Testis (tissue), 2 donors: Measurements from ENCODE around the gene TTLL10.

Experiments used
- CTCF ChIP-seq, 3 experiments: fragments of 450-650 bp in 2 of 3; fragments of 200-600 bp in 1 of 3; sonication (generic) in 1 of 3; IDR thresholded peaks; one replicate each; pipeline ENCODE4 v1.5.1; 2016 to 2019; ENCODE audit warnings: antibody characterized with exemption in 3 of 3, mild to moderate bottlenecking in 2 of 3, moderate library complexity in 1 of 3
- POLR2A ChIP-seq: fragments of 450-650 bp; IDR thresholded peaks from one replicate; pipeline ENCODE4 v1.6.1; 2017; ENCODE audit warnings: antibody characterized with exemption, mild to moderate bottlenecking, moderate library complexity

DNA sequence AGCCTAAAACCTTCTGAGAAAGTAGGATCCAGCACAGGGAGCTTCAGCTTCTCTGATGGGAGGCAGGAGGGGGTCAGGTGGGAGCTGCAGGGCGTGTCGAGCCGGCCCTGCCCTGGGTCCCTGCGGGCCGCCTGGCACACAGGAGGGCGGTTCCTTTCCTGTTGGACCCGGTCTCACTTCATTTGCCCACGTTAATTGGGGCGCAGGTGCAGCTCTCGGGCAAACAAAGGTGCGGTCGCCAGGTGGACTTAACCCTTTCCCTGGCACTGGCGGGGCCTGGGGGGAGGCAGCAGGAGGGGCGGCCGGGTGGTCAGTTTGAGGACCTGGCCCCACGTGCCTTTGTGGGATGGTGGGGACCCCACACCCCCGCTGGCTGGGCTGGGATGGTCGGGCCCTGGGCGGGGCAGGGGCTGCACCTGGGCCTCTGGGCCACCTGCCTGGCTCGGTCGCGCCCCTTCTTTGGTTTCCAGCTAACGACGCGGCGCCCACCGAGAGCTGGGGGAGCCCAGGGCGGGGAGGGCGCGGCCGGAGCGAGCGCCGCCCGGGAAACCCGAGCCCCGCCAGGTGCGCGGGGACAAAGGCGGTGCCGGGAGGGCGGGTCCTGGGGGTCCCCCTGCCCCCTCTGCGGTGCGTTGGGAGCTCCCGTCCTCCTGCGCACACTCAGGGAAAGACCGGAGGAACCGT lies 37.0 kb upstream of the TTLL10 start:
- TF ChIP-seq CTCF (IDR thresholded peaks at IDR 0.05) (no peak), POLR2A (no peak)
